GM21619 (cell line): ENCODE data around the gene EPHA6.
"Not testable (repeated sequence)": the region's sequence is repeated elsewhere in the genome, so short reads cannot be mapped to it uniquely, and the experiment has no call there.

ENCODE experiments used
- ATAC-seq: cut with Tn5 transposase; IDR thresholded peaks from one replicate; pipeline ENCODE4 v1.9.1; 2021; ENCODE audit not compliant: unreplicated experiment

EPHA6 gene

GRCh38 chr3:97575742-97576141, 761.3 kb downstream of the EPHA6 start:
- ATAC-seq: no peak

- no peak for ATAC-seq
Measured at GRCh38 chr3:97576221-97576620, 761.8 kb downstream of the EPHA6 start.

GRCh38 chr3:97579365-97579764, 765.0 kb downstream of the EPHA6 start:
- ATAC-seq: no peak

- no peak for ATAC-seq
Measured at GRCh38 chr3:97610626-97611025, 796.2 kb downstream of the EPHA6 start.

GRCh38 chr3:97612632-97613031, 798.2 kb downstream of the EPHA6 start:
- no peak for ATAC-seq

GRCh38 chr3:97613139-97613538, 798.7 kb downstream of the EPHA6 start:
- no peak for ATAC-seq

- ATAC-seq: not testable (repeated sequence)
Measured at GRCh38 chr3:97620514-97620913, 806.1 kb downstream of the EPHA6 start.

GRCh38 chr3:97636465-97636864, 822.1 kb downstream of the EPHA6 start:
- no peak for ATAC-seq

- no peak for ATAC-seq
Measured at GRCh38 chr3:97646932-97647331, 832.5 kb downstream of the EPHA6 start.

GRCh38 chr3:97647441-97647982, 833.1 kb downstream of the EPHA6 start:
- no peak for ATAC-seq

- no peak for ATAC-seq
Measured at GRCh38 chr3:97655971-97656370, 841.6 kb downstream of the EPHA6 start.

- ATAC-seq: no peak
Measured at GRCh38 chr3:97656638-97657037, 842.2 kb downstream of the EPHA6 start.

GRCh38 chr3:97658668-97659285, 844.4 kb downstream of the EPHA6 start:
- no peak for ATAC-seq

- no peak for ATAC-seq
Measured at GRCh38 chr3:97662264-97662663, 847.9 kb downstream of the EPHA6 start.

- ATAC-seq: no peak
Measured at GRCh38 chr3:97662762-97663161, 848.4 kb downstream of the EPHA6 start.

- ATAC-seq: no peak
Measured at GRCh38 chr3:97665896-97666295, 851.5 kb downstream of the EPHA6 start.

- no peak for ATAC-seq
Measured at GRCh38 chr3:97670952-97671351, 856.6 kb downstream of the EPHA6 start.

- no peak for ATAC-seq
Measured at GRCh38 chr3:97673357-97673997, 859.1 kb downstream of the EPHA6 start.

- no peak for ATAC-seq
Measured at GRCh38 chr3:97674461-97674860, 860.1 kb downstream of the EPHA6 start.

GRCh38 chr3:97680210-97680609, 865.8 kb downstream of the EPHA6 start:
- no peak for ATAC-seq

- ATAC-seq: no peak
Measured at GRCh38 chr3:97680696-97681095, 866.3 kb downstream of the EPHA6 start.

- no peak for ATAC-seq
Measured at GRCh38 chr3:97684490-97684889, 870.1 kb downstream of the EPHA6 start.

- ATAC-seq: no peak
Measured at GRCh38 chr3:97686258-97686657, 871.9 kb downstream of the EPHA6 start.
